Right lobe of liver (tissue), 6 donors: ENCODE results near the gene MRPL54. TPM values are rescaled to one million over a fixed set of nuclear protein-coding genes. Genes with fewer than 3 reads are reported as not detected.

Experiments used
- ATAC-seq, 4 donors: fragments of 200-7000 bp; cut with Tn5 transposase; one replicate each; pipeline ENCODE4 v1.9.1; 2020; ENCODE audit warnings: mild to moderate bottlenecking in 4 of 4, moderate library complexity in 4 of 4
- DNase-seq, 3 donors: peaks; one replicate each; pipeline ENCODE4 v3.0.0-alpha.2; 2020
- H3K27ac ChIP-seq, 3 donors: fragments of 200-600 bp; one replicate each; pipeline ENCODE4 v1.8.0; 2022
- H3K27me3 ChIP-seq, 2 donors: fragments of 200-600 bp; one replicate each; pipeline ENCODE4 v1.8.0; 2022
- H3K36me3 ChIP-seq, 4 donors: fragments of 200-600 bp; sonication (generic) in 1 of 4; one replicate each; pipeline versions ENCODE4 v1.5.1 to v1.8.0; 2017 to 2022; ENCODE audit warnings: control low read depth in 1 of 4
- H3K4me1 ChIP-seq, 4 donors: fragments of 200-600 bp; sonication (generic) in 1 of 4; one replicate each; pipeline versions ENCODE4 v1.5.1 to v1.8.0; 2017 to 2022; ENCODE audit warnings: control low read depth in 1 of 4
- H3K4me3 ChIP-seq, 3 donors: fragments of 200-600 bp; one replicate each; pipeline ENCODE4 v1.8.0; 2022
- H3K9me3 ChIP-seq, 4 donors: fragments of 200-600 bp; sonication (generic) in 1 of 4; one replicate each; pipeline versions ENCODE4 v1.5.1 to v1.8.0; 2017 to 2022; ENCODE audit warnings: control low read depth in 1 of 4
- CTCF ChIP-seq, 4 donors: fragments of 200-600 bp in 3 of 4; fragments of 450-650 bp in 1 of 4; IDR thresholded peaks; one replicate each; pipeline versions ENCODE4 v1.5.1 to v1.8.0; 2016 to 2022; ENCODE audit warnings: antibody characterized with exemption in 4 of 4, mild to moderate bottlenecking in 2 of 4
- POLR2A ChIP-seq: fragments of 450-650 bp; IDR thresholded peaks from one replicate; pipeline ENCODE4 v1.6.1; 2017; ENCODE audit warnings: antibody characterized with exemption, mild to moderate bottlenecking
- whole genome bisulfite sequencing: methylation state at CpG from one replicate; pipeline ENCODE4 v1.1.6; 2018; ENCODE audit warnings: low coverage, low lambda C conversion rate; ENCODE audit not compliant: insufficient coverage; ENCODE audit errors: missing lambda C conversion rate; 5-methylcytosine and 5-hydroxymethylcytosine counted together
- intact Hi-C, 2 donors: fragments of 100-400 bp; cut with DNase I; formaldehyde crosslinking; loops; one replicate each; pipeline versions ENCODE4 v1.11.2 to v1.14.1; 2022
- total RNA-seq, 6 experiments: library from RNA; depleted of rRNA in 2 of 6; stranded (reverse); fragments of >200 nt in 2 of 6; fragmentation: NEBNext Ultra II Directional in 3 of 6; extraction: Animal tissue kit (Norgen Biotek cat#: 25700) in 3 of 6; gene quantifications; one replicate each; pipeline versions ENCODE4 v1.1.0 to v1.2.4, GENCODE V29; 2016 to 2023
- donor health status: DM: no; HTN: yes; CAD: no.
- donor health status: DM: no; HTN: no; CAD: no.
- donor health status: DM: no; HTN: no; CAD: no.
- donor health status: DM: no; HTN: yes; CAD: no.
- donor health status: DM: no; HTN: yes; CAD: no.

The MRPL54 gene
- total RNA-seq, 6 experiments from 2014 or later = 52.5 to 81.2 (median 61.9) TPM

DNA sequence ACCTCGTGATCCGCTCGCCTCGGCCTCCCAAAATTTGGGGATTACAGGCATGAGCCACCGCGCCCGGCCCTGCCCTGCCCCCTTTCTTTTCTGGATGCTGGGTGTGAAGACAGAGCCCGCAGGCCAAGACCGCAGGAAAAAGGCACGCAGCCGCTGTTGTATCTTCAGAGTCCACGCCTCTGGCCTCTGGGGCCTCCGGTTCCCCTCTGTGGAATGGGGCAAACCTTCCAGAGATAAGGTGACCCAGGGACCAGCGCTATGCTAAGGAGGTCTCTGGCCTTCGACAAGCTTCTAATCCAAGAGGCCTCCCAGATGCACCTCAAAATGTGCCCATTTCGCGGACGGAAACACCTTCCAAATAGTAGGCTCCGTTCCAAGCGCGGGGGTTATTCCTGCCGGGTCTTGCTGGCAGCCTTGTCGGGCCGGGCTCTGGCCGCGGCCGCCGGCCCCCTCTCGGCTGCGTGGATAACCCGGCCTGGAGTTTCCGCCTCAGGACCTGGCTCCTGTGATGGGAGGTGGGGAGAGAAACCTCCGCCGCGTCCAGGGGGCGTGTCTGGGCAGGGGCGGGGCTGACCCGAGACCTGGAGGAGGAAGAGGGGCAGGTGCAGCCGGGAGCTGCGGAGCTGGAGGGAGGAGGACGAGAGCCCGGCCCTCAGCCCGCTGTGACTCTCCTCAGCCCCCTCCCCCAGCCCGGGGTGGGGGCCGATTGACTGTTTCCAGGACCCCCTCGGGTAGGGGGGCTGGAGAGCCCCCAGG, 41.2 kb upstream of the MRPL54 start:
- intact Hi-C loops = no loop called here
- peak; percentile 90 to 97 (median 92) for ATAC-seq
- DNase-seq = peak; percentile 77 to 85 (median 77)

GRCh38 chr19:3721887-3722442, 40.5 kb upstream of the MRPL54 start:
- TF ChIP-seq CTCF (IDR thresholded peaks at IDR 0.05) (no peak), POLR2A (no peak)
- DNase-seq (no peak), ATAC-seq (no peak)
- WGBS = 45% methylated on average over 12 of the region's 26 CpGs
- no peaks in the 10 kb centered on the region for H3K9me3 ChIP-seq
- no peaks in the 10 kb centered on the region for H3K27me3 ChIP-seq
- intact Hi-C loops = no loop called here
- H3K4me3 ChIP-seq = peak overlapping the region in 1 of 3 donors; percentile 31
- peaks cover 0 to 15% (median 6%) of the 10 kb centered on the region in 4 donors for H3K4me1 ChIP-seq
- H3K27ac ChIP-seq = no peak overlapping the region
- no peaks in the 10 kb centered on the region for H3K36me3 ChIP-seq

More for the DNA sequence above, 41.2 kb upstream of the MRPL54 start:
- Histone ChIP-seq H3K4me1 (peaks cover 0 to 15% (median 6%) of the 10 kb centered on the region in 4 donors), H3K27me3 (no peaks in the 10 kb centered on the region), H3K9me3 (no peaks in the 10 kb centered on the region), H3K36me3 (no peaks in the 10 kb centered on the region), H3K27ac (no peak overlapping the region), H3K4me3 (peak overlapping the region in 1 of 3 donors; percentile 31)
- WGBS = 46% methylated on average over 6 of the region's 46 CpGs
- TF ChIP-seq POLR2A (peak; percentile 39), CTCF (IDR thresholded peaks at IDR 0.05) (peak in 1 of 4 donors; percentile 16)

GRCh38 chr19:3722443-3723109, 39.9 kb upstream of the MRPL54 start:
- 20% methylated on average over 2 of the region's 30 CpGs for WGBS

DNA sequence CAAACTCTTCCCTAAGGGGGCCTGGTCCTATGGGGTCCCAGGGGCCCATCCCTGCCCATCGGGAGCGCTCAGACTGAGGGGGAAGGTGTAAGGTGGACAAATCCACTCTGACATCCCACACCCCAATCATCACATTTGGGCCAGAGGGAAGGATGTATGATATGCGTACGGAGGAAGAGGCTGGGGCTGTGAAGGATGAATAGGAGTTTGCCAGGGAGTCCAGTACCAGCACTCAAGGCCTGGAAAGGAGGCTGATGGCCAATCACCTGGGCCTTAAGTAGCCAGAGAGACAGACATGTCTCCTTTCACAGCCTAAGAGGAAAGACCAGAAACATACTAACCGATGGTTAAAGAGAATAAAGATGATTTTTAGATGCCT, 39.4 kb upstream of the MRPL54 start:
- H3K36me3 ChIP-seq = no peaks in the 10 kb centered on the region
- 89% methylated on average over 5 of the region's 5 CpGs for WGBS
- H3K27me3 ChIP-seq = no peaks in the 10 kb centered on the region
- intact Hi-C loops = no loop called here
- H3K9me3 ChIP-seq = no peaks in the 10 kb centered on the region
- no peak overlapping the region for H3K4me3 ChIP-seq
- peaks cover 0 to 15% (median 6%) of the 10 kb centered on the region in 4 donors for H3K4me1 ChIP-seq
- DNase-seq (no peak), ATAC-seq (no peak)
- TF ChIP-seq CTCF (IDR thresholded peaks at IDR 0.05) (no peak), POLR2A (no peak)
- no peak overlapping the region for H3K27ac ChIP-seq

More at GRCh38 chr19:3722443-3723109, 39.9 kb upstream of the MRPL54 start:
- Histone ChIP-seq H3K4me3 (no peak overlapping the region), H3K27ac (no peak overlapping the region), H3K27me3 (no peaks in the 10 kb centered on the region), H3K36me3 (no peaks in the 10 kb centered on the region), H3K4me1 (peaks cover 0 to 15% (median 6%) of the 10 kb centered on the region in 4 donors), H3K9me3 (no peaks in the 10 kb centered on the region)
- no peak for TF ChIP-seq POLR2A
- ATAC-seq (no peak), DNase-seq (no peak)
- intact Hi-C loops = no loop called here

GRCh38 chr19:3723883-3724282, 38.6 kb upstream of the MRPL54 start:
- Histone ChIP-seq H3K36me3 (no peaks in the 10 kb centered on the region), H3K9me3 (no peaks in the 10 kb centered on the region), H3K27me3 (no peaks in the 10 kb centered on the region), H3K27ac (no peak overlapping the region), H3K4me1 (peaks cover 0 to 15% (median 6%) of the 10 kb centered on the region in 4 donors), H3K4me3 (no peak overlapping the region)
- WGBS = 78% methylated on average over 4 of the region's 8 CpGs
- ATAC-seq (no peak), DNase-seq (no peak)
- intact Hi-C loops = no loop called here
- TF ChIP-seq POLR2A = no peak
- TF ChIP-seq CTCF (IDR thresholded peaks at IDR 0.05) = no peak
